Prostate gland (tissue), 2 donors: ENCODE data around the gene SHROOM2.

Experiments used
- POLR2A ChIP-seq: fragments of 450-650 bp; IDR thresholded peaks from one replicate; pipeline ENCODE4 v1.6.1; 2016; ENCODE audit warnings: antibody characterized with exemption, mild to moderate bottlenecking
- TF ChIP-seq, protein P1 (sequence below), 4 experiments: fragments of 200-600 bp in 2 of 4; fragments of 450-650 bp in 2 of 4; sonication (generic) in 2 of 4; IDR thresholded peaks; 1 replicate in 3 of 4; 2 replicates in 1 of 4; pipeline ENCODE4 v1.5.1; 2016 to 2019; ENCODE audit warnings: antibody characterized with exemption in 4 of 4, mild to moderate bottlenecking in 2 of 4, moderate library complexity in 2 of 4

DNA sequence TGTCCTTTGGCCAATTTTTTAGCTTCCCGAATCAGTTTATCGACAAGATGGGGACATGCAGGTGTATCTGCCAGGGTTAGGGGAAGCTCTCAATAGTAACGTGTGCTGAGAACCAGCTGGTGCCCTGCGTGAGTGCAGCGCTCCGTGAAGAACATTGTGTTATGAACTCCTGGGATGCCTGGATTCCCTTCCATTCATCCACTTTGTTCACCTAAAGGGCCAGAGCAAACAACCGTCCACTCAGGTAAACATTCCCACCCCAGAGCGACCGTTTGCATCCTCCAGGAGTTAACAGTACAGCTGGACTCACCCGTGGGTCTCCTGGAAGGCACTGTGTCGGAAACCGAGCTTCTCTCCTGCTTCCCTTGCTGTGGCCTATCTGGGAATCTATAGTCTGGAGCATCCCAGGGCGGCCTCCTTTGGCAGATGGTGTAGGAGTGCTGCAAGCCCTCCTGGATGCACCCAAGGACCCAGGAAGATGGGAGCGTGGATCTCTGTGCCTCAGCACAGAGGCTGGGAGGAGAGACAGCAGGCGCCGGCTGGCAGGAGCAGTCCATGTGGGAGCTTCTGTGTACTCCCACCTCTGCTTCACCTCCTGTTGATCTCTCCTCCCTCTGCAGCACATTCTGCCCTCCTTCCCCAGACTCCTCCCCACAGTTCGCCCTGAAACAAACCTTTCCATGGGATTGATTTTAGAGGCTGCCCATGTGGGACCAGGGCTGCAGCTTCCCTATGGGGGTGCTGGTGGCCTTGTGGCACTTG, 62.7 kb downstream of the SHROOM2 start:
- TF ChIP-seq, protein P1, sequence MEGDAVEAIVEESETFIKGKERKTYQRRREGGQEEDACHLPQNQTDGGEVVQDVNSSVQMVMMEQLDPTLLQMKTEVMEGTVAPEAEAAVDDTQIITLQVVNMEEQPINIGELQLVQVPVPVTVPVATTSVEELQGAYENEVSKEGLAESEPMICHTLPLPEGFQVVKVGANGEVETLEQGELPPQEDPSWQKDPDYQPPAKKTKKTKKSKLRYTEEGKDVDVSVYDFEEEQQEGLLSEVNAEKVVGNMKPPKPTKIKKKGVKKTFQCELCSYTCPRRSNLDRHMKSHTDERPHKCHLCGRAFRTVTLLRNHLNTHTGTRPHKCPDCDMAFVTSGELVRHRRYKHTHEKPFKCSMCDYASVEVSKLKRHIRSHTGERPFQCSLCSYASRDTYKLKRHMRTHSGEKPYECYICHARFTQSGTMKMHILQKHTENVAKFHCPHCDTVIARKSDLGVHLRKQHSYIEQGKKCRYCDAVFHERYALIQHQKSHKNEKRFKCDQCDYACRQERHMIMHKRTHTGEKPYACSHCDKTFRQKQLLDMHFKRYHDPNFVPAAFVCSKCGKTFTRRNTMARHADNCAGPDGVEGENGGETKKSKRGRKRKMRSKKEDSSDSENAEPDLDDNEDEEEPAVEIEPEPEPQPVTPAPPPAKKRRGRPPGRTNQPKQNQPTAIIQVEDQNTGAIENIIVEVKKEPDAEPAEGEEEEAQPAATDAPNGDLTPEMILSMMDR (IDR thresholded peaks at IDR 0.05): no peak
- no peak for TF ChIP-seq POLR2A
